Measurements from ENCODE around the gene FGD4. TPM values are rescaled to one million over a fixed set of nuclear protein-coding genes. Genes with fewer than 3 reads are reported as not detected.
"Not testable (repeated sequence)": the region's sequence is repeated elsewhere in the genome, so short reads cannot be mapped to it uniquely, and the experiment has no call there.

The FGD4 gene
- total RNA-seq, 2 experiments from 2014 or later: 0.25 to 0.34 TPM

- H3K9me3 Mint-ChIP-seq: no peaks in the 10 kb centered on the region
- Histone ChIP-seq H3K27ac (ENCODE audit: low read depth in 1 of 2, low read length in 2 of 2) (no peak overlapping the region), H3K4me3 (ENCODE audit: low read length) (no peak overlapping the region), H3K36me3 (ENCODE audit: insufficient read depth, low read length) (no peaks in the 10 kb centered on the region), H3K4me1 (ENCODE audit: insufficient read depth, low read length) (no peaks in the 10 kb centered on the region), H3K27me3 (ENCODE audit: control insufficient read depth in 1 of 2, insufficient read depth in 2 of 2, low read length in 2 of 2) (peaks cover 0 to 3% of the 10 kb centered on the region in 2 experiments), H3K9me3 (ENCODE audit: control insufficient read depth in 1 of 2, insufficient read depth in 1 of 2, low read length in 2 of 2) (no peaks in the 10 kb centered on the region)
- H3K27ac Mint-ChIP-seq: no peak overlapping the region
- DNase-seq: no peak
- no peak overlapping the region for H3K4me3 Mint-ChIP-seq
- H3K36me3 Mint-ChIP-seq (ENCODE audit: low read depth): no peaks in the 10 kb centered on the region
- TF ChIP-seq CTCF (IDR thresholded peaks at IDR 0.05): no peak
- H3K4me1 Mint-ChIP-seq (ENCODE audit: low read depth): no peaks in the 10 kb centered on the region
- no peaks in the 10 kb centered on the region for H3K27me3 Mint-ChIP-seq
- no peak for ATAC-seq (ENCODE audit: poor library complexity)
- intact Hi-C loops (cut with DNase I, micrococcal nuclease): no loop called here
- ChIA-PET POLR2A (no interaction called here), CTCF (no interaction called here)
These were observed 105.2 kb downstream of the FGD4 start for GRCh38 chr12:32504591-32504990.

- Histone ChIP-seq H3K27me3 (ENCODE audit: control insufficient read depth in 1 of 2, insufficient read depth in 2 of 2, low read length in 2 of 2) (peaks cover 0 to 3% of the 10 kb centered on the region in 2 experiments), H3K4me3 (ENCODE audit: low read length) (no peak overlapping the region), H3K36me3 (ENCODE audit: insufficient read depth, low read length) (no peaks in the 10 kb centered on the region), H3K27ac (ENCODE audit: low read depth in 1 of 2, low read length in 2 of 2) (no peak overlapping the region), H3K4me1 (ENCODE audit: insufficient read depth, low read length) (no peaks in the 10 kb centered on the region), H3K9me3 (ENCODE audit: control insufficient read depth in 1 of 2, insufficient read depth in 1 of 2, low read length in 2 of 2) (no peaks in the 10 kb centered on the region)
- no peaks in the 10 kb centered on the region for H3K4me1 Mint-ChIP-seq (ENCODE audit: low read depth)
- no peaks in the 10 kb centered on the region for H3K36me3 Mint-ChIP-seq (ENCODE audit: low read depth)
- no peaks in the 10 kb centered on the region for H3K9me3 Mint-ChIP-seq
- DNase-seq: no peak
- H3K27me3 Mint-ChIP-seq: no peaks in the 10 kb centered on the region
- intact Hi-C loops (cut with DNase I, micrococcal nuclease): no loop called here
- CTCF ChIA-PET: no interaction called here
- H3K27ac Mint-ChIP-seq: no peak overlapping the region
- no peak for TF ChIP-seq CTCF (IDR thresholded peaks at IDR 0.05)
- no peak for ATAC-seq (ENCODE audit: poor library complexity)
- H3K4me3 Mint-ChIP-seq: no peak overlapping the region
- POLR2A ChIA-PET: no interaction called here
These were observed 105.9 kb downstream of the FGD4 start for GRCh38 chr12:32505067-32505945.

DNA sequence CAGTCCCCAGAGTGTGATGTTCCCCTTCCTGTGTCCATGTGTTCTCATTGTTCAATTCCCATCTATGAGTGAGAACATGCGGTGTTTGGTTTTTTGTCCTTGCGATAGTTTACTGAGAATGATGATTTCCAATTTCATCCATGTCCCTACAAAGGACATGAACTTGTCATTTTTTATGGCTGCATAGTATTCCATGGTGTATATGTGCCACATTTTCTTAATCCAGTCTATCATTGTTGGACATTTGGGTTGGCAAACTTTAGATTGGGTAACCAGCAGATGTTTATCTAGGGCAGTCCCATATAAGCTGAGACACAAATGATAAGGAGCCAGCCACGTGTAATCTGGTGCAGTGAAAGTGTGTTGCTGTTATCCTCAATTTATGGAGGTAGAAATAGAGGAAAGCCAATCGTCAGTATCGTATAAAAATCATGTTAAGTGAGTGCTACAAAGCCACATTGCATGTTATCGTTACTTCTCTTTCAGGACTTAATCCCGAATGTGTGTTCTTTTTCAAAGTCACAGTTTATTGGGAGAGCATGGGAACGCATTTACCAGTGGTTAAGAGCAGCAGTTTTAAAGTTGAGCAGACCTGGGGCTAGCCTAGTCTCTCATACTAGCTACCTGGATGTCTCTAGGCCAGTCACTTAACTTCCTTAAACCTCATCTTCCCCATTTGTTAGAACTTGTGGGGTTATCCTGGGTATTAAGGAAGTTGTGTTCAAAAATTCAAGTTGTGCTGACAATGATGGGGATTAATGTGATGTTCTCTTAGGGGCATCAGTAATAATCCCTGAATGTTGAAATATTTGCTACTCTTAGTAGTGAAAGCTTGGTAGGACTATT lies 108.0 kb downstream of the FGD4 start:
- peak in 1 of 14 experiments; percentile 10 for DNase-seq
- H3K4me3 ChIP-seq (ENCODE audit: low read length); H3K27me3 Mint-ChIP-seq; CTCF ChIA-PET; H3K4me1 ChIP-seq (ENCODE audit: insufficient read depth, low read length); H3K27me3 ChIP-seq (ENCODE audit: control insufficient read depth in 1 of 2, insufficient read depth in 2 of 2, low read length in 2 of 2); POLR2A ChIA-PET; H3K36me3 ChIP-seq (ENCODE audit: insufficient read depth, low read length); H3K9me3 ChIP-seq (ENCODE audit: control insufficient read depth in 1 of 2, insufficient read depth in 1 of 2, low read length in 2 of 2); H3K9me3 Mint-ChIP-seq; H3K4me1 Mint-ChIP-seq (ENCODE audit: low read depth); H3K27ac Mint-ChIP-seq; H3K36me3 Mint-ChIP-seq (ENCODE audit: low read depth); ATAC-seq (ENCODE audit: poor library complexity); H3K27ac ChIP-seq (ENCODE audit: low read depth in 1 of 2, low read length in 2 of 2); intact Hi-C loops (cut with DNase I, micrococcal nuclease); H3K4me3 Mint-ChIP-seq: not testable (repeated sequence)
